PC-3 (cell line): Measurements from ENCODE around the gene SLC17A7. TPM values are rescaled to one million over a fixed set of nuclear protein-coding genes. Genes with fewer than 3 reads are reported as not detected.

Source experiments
- ATAC-seq: fragments of 200-7000 bp; cut with Tn5 transposase; 2 replicates; pipeline ENCODE4 v1.9.1; 2020; ENCODE audit warnings: mild to moderate bottlenecking, moderate library complexity
- BruUV-seq: library from RNA; stranded (reverse); fragments of 400-500 nt; replicated peaks from 2 replicates; lab custom pipeline; 2021; lab: Mats Ljungman, UMichigan
- CTCF ChIA-PET: fragments of 300-600 bp; sonication (Branson Sonifier 250); formaldehyde crosslinking; loops from one replicate; lab custom pipeline; 2022; ENCODE audit warnings: antibody characterized with exemption; lab: Charles Lee
- POLR2A ChIA-PET: fragments of 300-600 bp; sonication (Branson Sonifier 250); formaldehyde crosslinking; loops from one replicate; lab custom pipeline; 2022; ENCODE audit warnings: antibody characterized with exemption; ENCODE audit not compliant: unreplicated experiment; lab: Charles Lee
- DNase-seq: peaks from one replicate; pipeline ENCODE4 v3.0.0-alpha.2; 2015
- H2AFZ ChIP-seq: fragments of 300-600 bp; sonication (generic); 2 replicates; pipeline ENCODE4 v1.6.0; 2016; ENCODE audit warnings: antibody characterized with exemption, low read length
- H3F3A ChIP-seq: fragments of 300-600 bp; sonication (generic); one replicate; pipeline ENCODE4 v1.6.0; 2017; ENCODE audit warnings: antibody characterized with exemption, low read length, control low read depth, mild to moderate bottlenecking; ENCODE audit not compliant: unreplicated experiment
- H3K27ac ChIP-seq: fragments of 300-600 bp; sonication (generic); 2 replicates; pipeline ENCODE4 v1.5.1; 2016; ENCODE audit warnings: mild to moderate bottlenecking, low read length
- H3K27me3 ChIP-seq: fragments of 300-600 bp; sonication (generic); 2 replicates; pipeline ENCODE4 v1.6.1; 2016; ENCODE audit warnings: low read length, mixed read lengths
- H3K36me3 ChIP-seq: fragments of 300-600 bp; sonication (generic); 2 replicates; pipeline ENCODE4 v1.6.1; 2016; ENCODE audit warnings: low read depth, mixed run types, low read length, mixed read lengths
- H3K4me1 ChIP-seq: fragments of 300-600 bp; sonication (generic); 2 replicates; pipeline ENCODE4 v1.5.1; 2016; ENCODE audit warnings: low read length; ENCODE audit not compliant: insufficient read depth
- H3K4me2 ChIP-seq: fragments of 300-600 bp; sonication (generic); 2 replicates; pipeline ENCODE4 v1.6.0; 2016; ENCODE audit warnings: low read length
- H3K4me3 ChIP-seq: fragments of 300-600 bp; sonication (generic); 2 replicates; pipeline ENCODE4 v1.5.1; 2016; ENCODE audit warnings: mild to moderate bottlenecking, low read length, mixed read lengths
- H3K79me2 ChIP-seq: fragments of 300-600 bp; sonication (generic); 2 replicates; pipeline ENCODE4 v1.6.1; 2017; ENCODE audit warnings: low read length, mixed read lengths
- H3K9ac ChIP-seq: fragments of 300-600 bp; sonication (generic); 2 replicates; pipeline ENCODE4 v1.6.0; 2016; ENCODE audit warnings: mild to moderate bottlenecking, low read length
- H3K9me2 ChIP-seq: fragments of 300-600 bp; sonication (generic); replicated peaks from 2 replicates; pipeline ENCODE4 v1.6.1; 2016; ENCODE audit warnings: mixed run types, low read length, mixed read lengths
- H3K9me3 ChIP-seq: fragments of 300-600 bp; sonication (generic); 2 replicates; pipeline ENCODE4 v1.6.1; 2016; ENCODE audit warnings: low read length, mixed read lengths
- H4K20me1 ChIP-seq: fragments of 300-600 bp; sonication (generic); 2 replicates; pipeline ENCODE4 v1.6.1; 2016; ENCODE audit warnings: low read length, mixed read lengths
- EZH2 ChIP-seq: fragments of 300-600 bp; sonication (generic); IDR thresholded peaks from one replicate; pipeline ENCODE4 v1.6.1; 2017; ENCODE audit warnings: antibody characterized with exemption, mild to moderate bottlenecking, low read length; ENCODE audit not compliant: unreplicated experiment
- EZH2phosphoT487 ChIP-seq: fragments of 300-600 bp; sonication (generic); IDR thresholded peaks from 2 replicates; pipeline ENCODE4 v1.6.1; 2018; ENCODE audit warnings: mild to moderate bottlenecking, antibody characterized with exemption, low read length, borderline replicate concordance
- intact Hi-C: fragments of 100-400 bp; cut with micrococcal nuclease; formaldehyde crosslinking; loops from 2 replicates; pipeline ENCODE4 v1.9.0; 2023
- total RNA-seq: library from RNA; depleted of rRNA; stranded (reverse); fragments of >200 nt; gene quantifications from 2 replicates; pipeline ENCODE4 v1.2.3, GENCODE V29; 2014
- TF ChIP-seq, protein P1 (sequence below): fragments of 300-600 bp; sonication (generic); conservative IDR thresholded peaks from 2 replicates; pipeline ENCODE4 v1.5.1; 2017; ENCODE audit warnings: antibody characterized with exemption, low read depth, mild to moderate bottlenecking, low read length

Gene SLC17A7
- total RNA-seq, 1 experiment from 2014 or later = 0.11 TPM

DNA sequence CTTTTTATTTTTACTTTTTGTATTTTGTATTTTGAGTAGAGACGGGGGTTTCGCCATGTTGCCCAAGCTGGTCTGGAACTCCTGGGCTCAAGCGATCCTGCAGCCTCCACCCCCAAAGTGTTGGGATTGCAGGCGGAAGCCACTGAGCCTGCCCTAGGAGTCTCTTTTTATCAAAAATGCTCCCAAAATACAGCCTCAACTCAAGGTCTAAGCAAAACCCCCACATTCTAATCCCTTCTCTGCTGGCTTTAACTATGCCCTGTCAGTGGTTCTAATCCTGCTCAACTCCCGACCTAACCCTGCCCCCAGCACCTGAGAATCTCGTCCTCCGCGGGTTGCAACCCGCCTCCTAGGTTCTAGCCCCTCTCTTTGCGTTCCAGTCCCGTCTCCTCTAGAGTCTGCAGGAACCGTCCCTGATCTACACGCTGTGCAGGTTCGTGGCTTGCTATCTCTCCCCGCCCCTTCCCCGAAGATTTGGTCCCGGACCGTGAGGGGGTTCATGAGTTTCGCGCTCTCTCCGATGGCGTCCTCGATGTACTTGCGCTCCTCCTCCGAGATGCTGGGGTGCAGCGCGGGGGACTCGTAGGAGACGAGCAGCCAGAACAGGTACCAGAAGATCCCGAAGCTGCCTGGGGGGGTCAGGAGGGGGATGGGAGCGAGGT lies 8.0 kb downstream of the SLC17A7 start:
- ChIA-PET POLR2A (no interaction called here), CTCF (no interaction called here)
- Histone ChIP-seq H3K9ac (no peak overlapping the region), H2AFZ (no peak overlapping the region), H3K4me2 (no peak overlapping the region), H3F3A (no peaks in the 10 kb centered on the region), H3K36me3 (no peaks in the 10 kb centered on the region), H3K27ac (no peak overlapping the region), H3K27me3 (peaks cover 28% of the 10 kb centered on the region), H3K4me3 (no peak overlapping the region), H4K20me1 (no peaks in the 10 kb centered on the region), H3K79me2 (no peaks in the 10 kb centered on the region), H3K9me2 (no peaks in the 10 kb centered on the region), H3K4me1 (0 out of 2 replicates have a peak, but pooled peaks cover 2% of the 10 kb centered on the region), H3K9me3 (no peaks in the 10 kb centered on the region)
- no peak for ATAC-seq
- intact Hi-C loops = no loop called here
- BruUV-seq = no TSS peak
- no peak for DNase-seq
- TF ChIP-seq EZH2phosphoT487 (no peak), EZH2 (no peak)
- TF ChIP-seq, protein P1, sequence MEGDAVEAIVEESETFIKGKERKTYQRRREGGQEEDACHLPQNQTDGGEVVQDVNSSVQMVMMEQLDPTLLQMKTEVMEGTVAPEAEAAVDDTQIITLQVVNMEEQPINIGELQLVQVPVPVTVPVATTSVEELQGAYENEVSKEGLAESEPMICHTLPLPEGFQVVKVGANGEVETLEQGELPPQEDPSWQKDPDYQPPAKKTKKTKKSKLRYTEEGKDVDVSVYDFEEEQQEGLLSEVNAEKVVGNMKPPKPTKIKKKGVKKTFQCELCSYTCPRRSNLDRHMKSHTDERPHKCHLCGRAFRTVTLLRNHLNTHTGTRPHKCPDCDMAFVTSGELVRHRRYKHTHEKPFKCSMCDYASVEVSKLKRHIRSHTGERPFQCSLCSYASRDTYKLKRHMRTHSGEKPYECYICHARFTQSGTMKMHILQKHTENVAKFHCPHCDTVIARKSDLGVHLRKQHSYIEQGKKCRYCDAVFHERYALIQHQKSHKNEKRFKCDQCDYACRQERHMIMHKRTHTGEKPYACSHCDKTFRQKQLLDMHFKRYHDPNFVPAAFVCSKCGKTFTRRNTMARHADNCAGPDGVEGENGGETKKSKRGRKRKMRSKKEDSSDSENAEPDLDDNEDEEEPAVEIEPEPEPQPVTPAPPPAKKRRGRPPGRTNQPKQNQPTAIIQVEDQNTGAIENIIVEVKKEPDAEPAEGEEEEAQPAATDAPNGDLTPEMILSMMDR = no peak

DNA sequence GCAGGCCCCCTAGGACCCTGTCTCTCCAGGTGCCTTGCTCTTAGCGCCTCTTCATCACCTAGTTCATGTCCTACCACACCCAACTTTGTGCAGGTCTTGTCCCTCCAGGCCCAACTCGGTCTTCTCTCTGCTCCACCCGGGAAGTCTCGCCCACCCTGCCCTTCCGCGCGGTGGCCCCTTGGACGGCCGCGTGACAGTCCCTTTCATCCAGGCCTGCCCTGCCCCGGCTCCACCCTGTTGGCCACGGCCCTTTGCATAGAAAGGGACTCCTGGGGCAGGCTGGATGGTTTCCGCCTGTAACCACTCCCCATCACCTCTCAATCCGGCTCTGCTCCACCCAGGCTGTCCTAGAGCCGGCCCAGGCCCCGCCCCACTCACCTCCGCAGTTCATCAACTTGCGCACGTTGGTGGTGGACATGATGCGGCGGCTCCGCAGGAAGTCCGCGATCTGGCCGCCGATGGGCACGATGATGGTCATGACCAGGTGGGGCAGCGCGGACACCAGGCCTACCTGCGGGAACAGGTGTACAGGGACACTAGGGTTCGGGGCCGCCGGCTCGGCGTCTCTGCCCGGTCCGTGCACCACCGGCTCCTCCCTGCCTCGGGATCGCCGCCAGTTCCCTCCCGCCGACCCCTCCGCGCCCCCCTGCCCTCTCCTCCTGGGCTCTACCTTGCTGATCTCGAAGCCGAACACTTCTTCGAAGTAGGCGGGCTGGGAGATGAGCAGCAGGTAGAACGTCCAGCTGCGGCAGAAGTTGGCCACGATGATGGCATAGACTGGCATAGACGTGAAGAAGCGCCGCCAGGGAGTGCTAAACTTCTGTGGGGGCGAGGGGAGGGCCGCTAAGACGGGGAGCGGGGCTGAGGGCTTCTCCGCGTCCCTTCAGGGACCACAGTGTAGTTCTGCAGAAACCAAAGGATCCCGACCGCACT lies 8.9 kb downstream of the SLC17A7 start:
- POLR2A ChIA-PET = no interaction called here
- CTCF ChIA-PET = no interaction called here
- no TSS peak for BruUV-seq
- Histone ChIP-seq H3K9me3 (no peaks in the 10 kb centered on the region), H3K36me3 (no peaks in the 10 kb centered on the region), H3K9me2 (no peaks in the 10 kb centered on the region), H4K20me1 (no peaks in the 10 kb centered on the region), H3K4me1 (0 out of 2 replicates have a peak, but pooled peaks cover 8% of the 10 kb centered on the region), H3K4me2 (no peak overlapping the region), H3K27ac (no peak overlapping the region), H3K4me3 (no peak overlapping the region), H3F3A (no peaks in the 10 kb centered on the region), H3K9ac (no peak overlapping the region), H3K79me2 (no peaks in the 10 kb centered on the region), H3K27me3 (peaks cover 28% of the 10 kb centered on the region), H2AFZ (no peak overlapping the region)
- no peak for DNase-seq
- TF ChIP-seq EZH2phosphoT487 (no peak), EZH2 (no peak)
- TF ChIP-seq, protein P1 = no peak
- ATAC-seq = no peak
- intact Hi-C loops = no loop called here
